Testis (tissue), 2 donors: ENCODE results near the gene DYNLRB2.

Experiments
- CTCF ChIP-seq, 3 experiments: fragments of 450-650 bp in 2 of 3; fragments of 200-600 bp in 1 of 3; sonication (generic) in 1 of 3; IDR thresholded peaks; one replicate each; pipeline ENCODE4 v1.5.1; 2016 to 2019; ENCODE audit warnings: antibody characterized with exemption in 3 of 3, mild to moderate bottlenecking in 2 of 3, moderate library complexity in 1 of 3
- POLR2A ChIP-seq: fragments of 450-650 bp; IDR thresholded peaks from one replicate; pipeline ENCODE4 v1.6.1; 2017; ENCODE audit warnings: antibody characterized with exemption, mild to moderate bottlenecking, moderate library complexity

- TF ChIP-seq CTCF (IDR thresholded peaks at IDR 0.05) (no peak), POLR2A (no peak)
Measured at GRCh38 chr16:80554033-80554432, 13.2 kb downstream of the DYNLRB2 start.
